ENCODE data around the gene LZTR1.

DNA sequence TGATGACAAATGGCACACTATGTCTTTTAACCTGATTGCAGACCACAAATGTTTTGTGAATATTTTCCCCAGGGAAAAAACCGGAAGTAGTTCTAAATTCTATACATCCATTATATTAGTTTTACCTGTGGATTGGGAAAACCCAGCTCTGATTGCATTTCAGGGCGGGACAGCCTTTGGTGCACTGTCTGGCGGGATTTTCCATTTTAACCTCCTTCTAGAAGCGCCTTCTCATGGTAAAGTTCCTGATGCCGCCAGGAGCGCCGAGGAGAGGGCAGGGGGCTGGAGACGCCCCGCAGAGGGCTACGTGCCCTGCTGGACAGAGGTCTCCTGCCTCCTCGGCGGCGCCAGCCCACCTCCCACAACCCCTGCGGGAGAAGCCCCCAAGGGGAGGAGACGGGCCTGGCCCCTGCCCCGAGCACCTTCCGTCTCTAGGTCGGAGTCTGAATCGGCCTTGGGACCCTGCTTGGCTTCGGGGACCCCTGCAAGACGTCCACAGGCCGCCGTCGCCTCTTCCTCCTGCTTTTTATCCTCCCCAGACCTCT is 31.6 kb downstream of the LZTR1 start:
- no peak for TF ChIP-seq POLR2A (IDR thresholded peaks at IDR 0.05)
- TF ChIP-seq, protein P1, sequence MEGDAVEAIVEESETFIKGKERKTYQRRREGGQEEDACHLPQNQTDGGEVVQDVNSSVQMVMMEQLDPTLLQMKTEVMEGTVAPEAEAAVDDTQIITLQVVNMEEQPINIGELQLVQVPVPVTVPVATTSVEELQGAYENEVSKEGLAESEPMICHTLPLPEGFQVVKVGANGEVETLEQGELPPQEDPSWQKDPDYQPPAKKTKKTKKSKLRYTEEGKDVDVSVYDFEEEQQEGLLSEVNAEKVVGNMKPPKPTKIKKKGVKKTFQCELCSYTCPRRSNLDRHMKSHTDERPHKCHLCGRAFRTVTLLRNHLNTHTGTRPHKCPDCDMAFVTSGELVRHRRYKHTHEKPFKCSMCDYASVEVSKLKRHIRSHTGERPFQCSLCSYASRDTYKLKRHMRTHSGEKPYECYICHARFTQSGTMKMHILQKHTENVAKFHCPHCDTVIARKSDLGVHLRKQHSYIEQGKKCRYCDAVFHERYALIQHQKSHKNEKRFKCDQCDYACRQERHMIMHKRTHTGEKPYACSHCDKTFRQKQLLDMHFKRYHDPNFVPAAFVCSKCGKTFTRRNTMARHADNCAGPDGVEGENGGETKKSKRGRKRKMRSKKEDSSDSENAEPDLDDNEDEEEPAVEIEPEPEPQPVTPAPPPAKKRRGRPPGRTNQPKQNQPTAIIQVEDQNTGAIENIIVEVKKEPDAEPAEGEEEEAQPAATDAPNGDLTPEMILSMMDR (IDR thresholded peaks at IDR 0.05) = no peak
